GM06990 (cell line): ENCODE measurements around the gene MAPK4.

Experiments used
- DNase-seq: peaks from one replicate; pipeline ENCODE4 v3.0.0-alpha.2; 2011; ENCODE audit not compliant: insufficient read length; ENCODE audit errors: extremely low read depth
- H3K27me3 ChIP-seq: replicated peaks from 2 replicates; pipeline ENCODE4 v1.6.0; 2011; ENCODE audit warnings: low read length; ENCODE audit not compliant: control insufficient read depth, insufficient read depth
- H3K36me3 ChIP-seq: 2 replicates; pipeline ENCODE4 v1.5.1; 2011; ENCODE audit warnings: low read length; ENCODE audit not compliant: control insufficient read depth, insufficient read depth
- H3K4me3 ChIP-seq: replicated peaks from 2 replicates; pipeline ENCODE4 v1.5.1; 2011; ENCODE audit warnings: low read depth, mild to moderate bottlenecking, control low read depth, low read length
- CTCF ChIP-seq: IDR thresholded peaks from 2 replicates; pipeline ENCODE4 v1.5.1; 2011; ENCODE audit warnings: low read length, control low read depth, mild to moderate bottlenecking, inconsistent platforms; ENCODE audit not compliant: insufficient read depth, poor library complexity, severe bottlenecking

Gene MAPK4

GRCh38 chr18:50674307-50674980 lies 114.6 kb downstream of the MAPK4 start:
- DNase-seq = no peak
- Histone ChIP-seq H3K4me3 (no peak overlapping the region), H3K27me3 (no peaks in the 10 kb centered on the region; the same call in 1 of the 2 replicates), H3K36me3 (no peaks in the 10 kb centered on the region)
- TF ChIP-seq CTCF = no peak

- no peak for DNase-seq
- no peak for TF ChIP-seq CTCF
- Histone ChIP-seq H3K27me3 (no peaks in the 10 kb centered on the region; the same call in 1 of the 2 replicates), H3K36me3 (no peaks in the 10 kb centered on the region), H3K4me3 (no peak overlapping the region)
Observed at GRCh38 chr18:50675043-50675442, 115.2 kb downstream of the MAPK4 start.

GRCh38 chr18:50678651-50679050 lies 118.8 kb downstream of the MAPK4 start:
- no peak for DNase-seq
- no peaks in the 10 kb centered on the region; the same call in 1 of the 2 replicates for H3K27me3 ChIP-seq
- H3K4me3 ChIP-seq = no peak overlapping the region
- no peaks in the 10 kb centered on the region for H3K36me3 ChIP-seq
- TF ChIP-seq CTCF = no peak

GRCh38 chr18:50679056-50679455 lies 119.2 kb downstream of the MAPK4 start:
- Histone ChIP-seq H3K36me3 (no peaks in the 10 kb centered on the region), H3K27me3 (no peaks in the 10 kb centered on the region; the same call in 1 of the 2 replicates), H3K4me3 (no peak overlapping the region)
- no peak for DNase-seq
- no peak for TF ChIP-seq CTCF

- DNase-seq = no peak
- H3K27me3 ChIP-seq = no peaks in the 10 kb centered on the region
- H3K36me3 ChIP-seq = no peaks in the 10 kb centered on the region
- no peak overlapping the region for H3K4me3 ChIP-seq
- no peak for TF ChIP-seq CTCF
Observed at GRCh38 chr18:50679656-50680055, 119.8 kb downstream of the MAPK4 start.

GRCh38 chr18:50680966-50681365 lies 121.1 kb downstream of the MAPK4 start:
- no peak for TF ChIP-seq CTCF
- Histone ChIP-seq H3K36me3 (no peaks in the 10 kb centered on the region), H3K27me3 (no peaks in the 10 kb centered on the region), H3K4me3 (no peak overlapping the region)
- no peak for DNase-seq
